Activated T-helper 1 cell treated with Interleukin-2 at 50 U/mL for 16 hours (primary cell): ENCODE results near the gene GFI1.
A peak's percentile ranks its signal among the peaks of the same experiment; 100 is the strongest.

Experiments
- DNase-seq: peaks from one replicate; pipeline ENCODE4 v3.0.0-alpha.2; 2020; ENCODE audit warnings: low read depth

Gene GFI1

GRCh38 chr1:92488416-92488815 lies 1.7 kb upstream of the GFI1 start:
- no peak for DNase-seq

- no peak for DNase-seq
These were observed 417 bp upstream of the GFI1 start for GRCh38 chr1:92487078-92487605.

DNA sequence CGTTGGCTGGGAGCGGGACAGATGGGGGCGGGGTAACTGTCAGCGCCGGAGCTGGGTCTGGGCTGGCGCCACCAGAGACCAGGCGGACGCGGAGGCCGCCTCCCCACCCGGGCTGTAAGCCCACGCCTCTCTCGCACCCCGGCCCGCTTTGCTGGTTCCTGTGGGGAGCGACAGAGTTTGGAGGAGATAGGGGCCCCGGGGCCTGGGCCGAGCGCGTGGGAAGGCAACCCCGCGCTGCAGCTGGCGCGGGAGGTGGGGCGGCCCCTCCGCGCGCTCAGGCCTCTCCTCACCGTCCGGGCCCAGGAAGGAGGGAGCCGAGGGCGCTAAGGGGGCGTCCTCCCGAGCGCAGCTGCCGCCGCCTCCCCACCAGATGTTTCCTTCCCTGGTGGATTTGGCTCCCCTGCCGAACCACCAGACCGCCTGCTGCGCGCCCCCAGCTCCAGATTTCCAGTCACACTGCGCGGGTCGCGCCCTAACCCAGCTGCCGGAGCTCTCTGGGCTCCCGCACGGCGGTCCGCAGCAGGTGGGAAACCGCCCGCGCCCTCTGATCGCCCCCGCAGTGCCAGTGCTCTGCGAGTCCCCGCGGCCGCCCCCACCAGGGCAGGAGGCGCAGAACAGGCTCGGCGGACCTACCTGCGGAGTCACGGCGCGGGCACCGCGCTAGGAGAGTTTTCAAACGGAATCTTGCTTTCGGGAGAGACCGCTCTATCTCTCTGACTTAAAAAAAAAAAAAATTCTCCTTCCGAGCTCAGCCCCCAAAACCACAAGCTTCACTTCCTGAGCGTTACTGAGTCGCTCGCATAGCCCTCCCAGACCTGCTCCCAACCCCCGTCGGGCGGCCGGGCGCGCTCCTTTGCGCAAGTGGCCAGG lies 1.1 kb downstream of the GFI1 start:
- DNase-seq: peak; percentile 67

GRCh38 chr1:92484472-92485380 lies 2.0 kb downstream of the GFI1 start:
- DNase-seq: no peak

DNA sequence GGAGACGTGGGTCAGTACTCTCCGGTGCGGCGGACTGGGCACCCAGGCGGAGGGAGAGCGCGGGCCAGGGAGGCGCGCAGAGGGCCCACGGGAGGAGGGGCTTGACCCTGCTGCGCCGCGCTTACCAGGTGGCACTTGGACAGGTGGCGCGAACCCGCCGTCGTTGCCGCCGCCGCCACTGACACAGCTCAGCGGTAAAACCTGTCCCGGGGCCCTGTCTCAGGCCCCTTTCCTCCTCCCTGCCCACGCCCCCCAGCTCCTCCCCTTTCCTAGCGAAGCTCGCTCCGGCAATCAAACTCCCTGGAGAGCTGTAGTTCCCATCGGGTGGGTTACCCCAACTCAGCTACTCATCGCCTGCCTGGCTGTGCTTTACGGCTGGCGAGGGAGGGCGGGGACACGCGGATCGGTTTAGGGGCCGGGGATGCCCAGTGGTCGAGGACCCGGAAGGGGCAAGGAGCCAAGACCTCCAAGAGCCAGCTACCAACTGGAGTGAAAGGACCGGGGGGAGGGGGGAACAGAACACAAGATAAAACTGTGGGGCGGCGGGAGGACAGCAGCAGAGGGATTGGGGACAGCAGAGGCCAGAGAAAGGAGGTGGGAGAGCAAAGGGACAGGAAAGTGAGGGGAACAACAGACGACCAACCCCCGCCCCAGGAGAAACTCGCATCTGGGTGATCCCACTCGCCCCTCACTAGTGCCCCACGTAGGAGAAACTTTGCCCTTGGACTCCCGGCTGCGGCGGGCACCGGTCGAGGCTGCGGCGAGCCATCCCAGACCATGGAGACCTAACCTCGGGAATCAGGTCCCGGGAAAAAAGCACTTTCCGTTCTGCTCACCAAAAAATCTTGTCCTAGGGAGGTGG lies 2.9 kb downstream of the GFI1 start:
- DNase-seq: no peak

- no peak for DNase-seq
These were observed 3.8 kb downstream of the GFI1 start for GRCh38 chr1:92482665-92483609.

GRCh38 chr1:92481971-92482664 lies 4.6 kb downstream of the GFI1 start:
- DNase-seq: no peak

DNA sequence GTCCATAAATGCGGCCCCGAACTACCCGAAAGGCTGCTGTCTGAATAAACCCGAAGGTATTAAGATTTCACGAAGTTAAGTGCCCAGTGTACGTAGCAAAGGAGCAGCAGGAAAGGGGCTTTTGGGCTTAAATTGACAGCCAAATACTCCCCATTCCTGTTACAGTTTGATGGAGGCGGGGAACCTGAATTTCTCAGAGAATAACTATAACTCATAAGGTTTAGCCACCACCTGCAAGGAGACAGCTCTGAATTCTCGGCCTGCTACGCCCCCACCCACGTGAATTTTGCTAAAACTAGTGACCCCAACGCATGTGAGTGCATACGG lies 5.2 kb downstream of the GFI1 start:
- DNase-seq: no peak

DNA sequence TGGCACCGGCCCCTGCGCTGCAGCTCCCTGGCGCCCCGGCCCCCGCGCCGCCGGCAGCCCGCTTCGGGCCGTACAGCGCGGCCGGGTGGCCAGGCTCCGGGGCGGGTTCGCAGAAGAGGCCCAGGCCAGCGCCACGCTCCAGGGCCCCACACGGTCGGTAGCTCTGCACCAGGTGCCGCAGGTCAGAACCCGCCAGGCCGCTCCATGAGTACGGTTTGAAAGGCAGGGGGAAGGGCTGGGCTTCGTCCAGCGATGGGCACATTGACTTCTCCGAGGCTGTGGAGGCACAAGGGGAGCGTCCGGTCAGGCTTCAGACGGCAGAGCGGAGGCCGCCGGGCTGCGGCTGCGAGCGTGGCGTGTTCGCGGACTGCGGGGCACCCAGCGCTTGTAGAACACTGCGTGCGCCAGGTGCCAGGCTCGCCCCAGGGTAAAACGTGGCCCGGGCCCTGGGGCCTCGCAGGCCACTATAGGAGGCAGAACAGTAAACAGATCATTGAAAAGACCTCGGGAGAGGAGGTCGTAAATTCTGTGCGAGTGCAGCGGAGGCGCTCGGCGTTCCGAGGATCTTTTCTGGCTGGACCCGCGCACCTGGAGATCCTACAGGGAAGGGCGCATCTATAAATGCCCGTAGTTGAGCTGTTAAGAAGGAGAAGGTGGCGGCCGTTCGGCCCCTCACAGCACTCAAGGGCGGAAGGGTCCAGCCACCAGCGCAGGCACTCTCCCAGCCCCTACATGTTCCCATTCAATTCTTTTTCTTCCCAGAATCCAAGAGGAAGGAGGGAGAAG lies 5.7 kb downstream of the GFI1 start:
- no peak for DNase-seq

- no peak for DNase-seq
These were observed 6.4 kb downstream of the GFI1 start for GRCh38 chr1:92480200-92480812.

DNA sequence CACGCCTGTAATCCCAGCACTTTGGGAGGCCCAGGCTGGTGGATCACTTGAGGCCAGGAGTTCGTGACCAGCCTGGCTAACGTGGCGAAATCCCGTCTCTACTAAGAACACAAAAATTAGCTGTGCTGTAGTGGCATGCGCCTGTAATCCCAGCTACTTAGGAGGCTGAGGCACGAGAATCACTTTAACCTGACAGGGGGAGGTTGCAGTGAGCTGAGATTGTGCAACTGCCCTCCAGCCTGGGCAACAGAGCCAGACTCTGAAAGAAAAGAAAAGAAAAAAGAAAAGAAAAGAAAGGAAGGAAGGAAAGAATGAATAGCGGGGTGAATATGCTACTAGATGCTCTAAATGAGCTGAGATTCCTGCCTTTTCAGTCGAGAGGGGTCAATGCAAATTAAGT lies 7.1 kb downstream of the GFI1 start:
- DNase-seq: no peak

DNA sequence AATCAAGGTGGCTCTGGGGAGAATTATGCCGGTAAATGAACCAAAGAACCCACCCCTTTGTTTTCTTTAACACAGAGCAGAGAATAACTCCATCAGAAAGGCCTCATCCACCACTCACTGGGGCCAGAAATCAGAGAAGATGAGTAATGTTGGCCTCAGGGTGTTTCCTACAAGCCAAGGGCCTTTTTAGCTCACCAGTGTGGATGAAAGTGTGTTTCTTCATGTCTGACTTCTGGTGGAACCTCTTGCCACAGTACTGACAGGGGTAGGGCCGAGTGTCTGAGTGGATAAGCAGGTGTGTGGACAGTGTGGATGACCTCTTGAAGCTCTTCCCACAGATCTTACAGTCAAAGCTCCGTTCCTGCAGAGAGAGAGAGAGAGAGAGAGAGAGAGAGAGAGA lies 8.3 kb downstream of the GFI1 start:
- no peak for DNase-seq

GRCh38 chr1:92476071-92476631 lies 10.6 kb downstream of the GFI1 start:
- DNase-seq: no peak

DNA sequence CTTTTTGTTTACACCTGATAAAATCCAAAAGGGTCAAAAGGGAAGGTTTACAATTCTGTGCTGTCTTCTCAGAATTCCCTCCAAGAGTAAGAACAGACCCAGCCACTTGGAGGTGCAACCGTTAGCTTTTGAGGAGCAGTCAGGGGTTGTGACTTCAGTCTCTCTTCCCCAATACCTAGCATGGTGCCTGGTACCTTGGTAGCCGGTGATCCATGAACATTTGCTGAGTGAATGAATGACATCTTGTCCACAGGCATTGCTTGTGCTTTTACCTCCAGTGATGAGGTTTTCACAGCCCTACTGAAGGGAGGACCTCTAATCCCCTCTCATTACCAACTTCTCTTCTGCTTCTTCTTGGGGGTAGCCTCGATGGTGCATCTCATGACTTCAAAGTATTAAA lies 11.7 kb downstream of the GFI1 start:
- DNase-seq: no peak

DNA sequence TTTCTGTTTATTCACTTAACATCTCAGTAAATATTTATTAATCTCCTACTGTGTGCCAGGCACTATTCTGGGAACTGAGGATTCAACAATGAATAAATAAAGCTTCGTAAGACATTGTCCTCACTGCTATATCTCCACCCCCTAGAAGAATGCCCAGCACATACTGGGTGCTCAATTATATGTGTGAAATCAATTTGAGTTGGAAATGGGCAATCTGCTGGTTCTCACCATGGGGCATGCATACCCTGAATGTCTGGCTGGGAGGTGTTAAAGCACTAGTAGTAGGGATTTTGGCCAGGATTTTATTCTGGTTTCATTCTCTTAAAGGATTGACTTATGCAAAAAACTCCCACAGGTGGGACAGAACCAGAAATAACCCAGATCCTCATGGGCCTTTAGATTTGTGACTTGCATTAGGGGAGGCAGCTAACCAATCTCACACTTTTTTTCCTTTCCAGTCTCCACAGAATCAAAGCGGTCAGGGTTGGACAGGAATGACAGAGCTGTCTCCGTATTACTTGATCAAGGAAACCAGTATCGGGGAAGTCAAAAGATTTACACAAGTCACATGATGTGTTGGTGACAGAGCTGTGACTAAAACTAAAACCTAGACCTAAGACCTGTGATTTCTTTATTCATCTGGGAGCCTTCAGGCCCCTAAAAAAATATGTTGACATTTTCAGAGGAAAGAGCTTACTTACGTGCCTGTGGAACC lies 12.8 kb downstream of the GFI1 start:
- no peak for DNase-seq

DNA sequence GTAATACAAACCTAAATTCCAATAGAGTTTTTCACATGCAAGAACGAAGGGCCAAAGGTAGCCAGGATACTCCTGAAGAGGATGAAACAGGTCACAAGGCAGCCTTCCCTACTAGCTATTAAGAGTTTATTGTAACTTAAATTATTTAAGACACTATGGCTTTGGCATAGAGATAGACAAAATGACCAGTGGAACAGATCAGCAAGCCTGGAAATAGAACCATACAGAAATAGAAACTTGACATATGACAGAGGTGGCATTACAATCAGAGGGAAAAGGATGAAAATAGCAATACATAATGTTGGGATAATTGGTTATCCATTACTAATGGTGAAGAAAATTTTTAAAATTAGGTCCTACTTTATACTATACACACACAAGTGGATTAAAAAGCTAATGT lies 16.5 kb downstream of the GFI1 start:
- no peak for DNase-seq

GRCh38 chr1:92466683-92467352 lies 19.9 kb downstream of the GFI1 start:
- DNase-seq: no peak
